Pulmonary artery endothelial cell (primary cell): Measurements from ENCODE around the gene PAPPA2. TPM values are rescaled to one million over a fixed set of nuclear protein-coding genes. Genes with fewer than 3 reads are reported as not detected.
"Not testable (repeated sequence)": the region's sequence is repeated elsewhere in the genome, so short reads cannot be mapped to it uniquely, and the experiment has no call there.

Experiments used
- DNase-seq: peaks from one replicate; pipeline ENCODE4 v3.0.0-alpha.2; 2011; ENCODE audit warnings: low read depth, low spot score
- total RNA-seq: library from RNA; depleted of rRNA; stranded (reverse); fragments of >200 nt; gene quantifications from 2 replicates; pipeline ENCODE4 v1.2.3, GENCODE V29; 2014

The PAPPA2 gene
- total RNA-seq, 1 donor from 2014 or later = 0.40 TPM

GRCh38 chr1:176692988-176693696 lies 230.2 kb downstream of the PAPPA2 start:
- DNase-seq = no peak

- no peak for DNase-seq
Observed at GRCh38 chr1:176693697-176694329, 230.8 kb downstream of the PAPPA2 start.

GRCh38 chr1:176694713-176695112 lies 231.7 kb downstream of the PAPPA2 start:
- no peak for DNase-seq

- no peak for DNase-seq
Observed at GRCh38 chr1:176696109-176696508, 233.1 kb downstream of the PAPPA2 start.

GRCh38 chr1:176696689-176697088 lies 233.7 kb downstream of the PAPPA2 start:
- DNase-seq = no peak

- no peak for DNase-seq
Observed at GRCh38 chr1:176699821-176700220, 236.8 kb downstream of the PAPPA2 start.

- DNase-seq = no peak
Observed at GRCh38 chr1:176701151-176701866, 238.3 kb downstream of the PAPPA2 start.

- DNase-seq = no peak
Observed at GRCh38 chr1:176702901-176703300, 239.9 kb downstream of the PAPPA2 start.

- DNase-seq = no peak
Observed at GRCh38 chr1:176705585-176705984, 242.6 kb downstream of the PAPPA2 start.

- DNase-seq = no peak
Observed at GRCh38 chr1:176717066-176717750, 254.2 kb downstream of the PAPPA2 start.

GRCh38 chr1:176719447-176719846 lies 256.5 kb downstream of the PAPPA2 start:
- DNase-seq = no peak

GRCh38 chr1:176720838-176721237 lies 257.9 kb downstream of the PAPPA2 start:
- DNase-seq = no peak

GRCh38 chr1:176733661-176734060 lies 270.7 kb downstream of the PAPPA2 start:
- no peak for DNase-seq

GRCh38 chr1:176735201-176735600 lies 272.2 kb downstream of the PAPPA2 start:
- no peak for DNase-seq

GRCh38 chr1:176736015-176736414 lies 273.0 kb downstream of the PAPPA2 start:
- no peak for DNase-seq

- DNase-seq = no peak
Observed at GRCh38 chr1:176741181-176741580, 278.2 kb downstream of the PAPPA2 start.

GRCh38 chr1:176742322-176742721 lies 279.3 kb downstream of the PAPPA2 start:
- DNase-seq = no peak

- no peak for DNase-seq
Observed at GRCh38 chr1:176744142-176744541, 281.2 kb downstream of the PAPPA2 start.

GRCh38 chr1:176745945-176746344 lies 283.0 kb downstream of the PAPPA2 start:
- DNase-seq = no peak

- no peak for DNase-seq
Observed at GRCh38 chr1:176752505-176752904, 289.5 kb downstream of the PAPPA2 start.

- no peak for DNase-seq
Observed at GRCh38 chr1:176754676-176755075, 291.7 kb downstream of the PAPPA2 start.

GRCh38 chr1:176756817-176757216 lies 293.8 kb downstream of the PAPPA2 start:
- DNase-seq = not testable (repeated sequence)
